HEK293 (cell line): ENCODE data around the gene ARGLU1.

ENCODE experiments used
- ZBTB7A ChIP-seq: fragments of 450-650 bp; formaldehyde crosslinking; IDR thresholded peaks from 2 replicates; pipeline ENCODE4 v1.5.1; 2016; ENCODE audit warnings: low read depth, missing biosample characterization, missing genetic modification characterization
- ZNF10 ChIP-seq: fragments of 450-650 bp; formaldehyde crosslinking; IDR thresholded peaks from 2 replicates; pipeline ENCODE4 v1.5.1; 2017; ENCODE audit warnings: missing biosample characterization, missing genetic modification characterization
- ZNF138 ChIP-seq: fragments of 450-650 bp; formaldehyde crosslinking; IDR thresholded peaks from 2 replicates; pipeline ENCODE4 v1.5.1; 2016; ENCODE audit warnings: missing biosample characterization, missing genetic modification characterization, borderline replicate concordance
- ZNF37A ChIP-seq: fragments of 450-650 bp; IDR thresholded peaks from 2 replicates; pipeline ENCODE4 v1.5.1; 2018; ENCODE audit warnings: missing biosample characterization, missing genetic modification characterization
- ZNF658 ChIP-seq: fragments of 450-650 bp; formaldehyde crosslinking; IDR thresholded peaks from 2 replicates; pipeline ENCODE4; 2016; ENCODE audit warnings: missing biosample characterization, missing genetic modification characterization
- ZNF670 ChIP-seq: fragments of 450-650 bp; formaldehyde crosslinking; IDR thresholded peaks from 2 replicates; pipeline ENCODE4 v1.5.1; 2016; ENCODE audit warnings: missing biosample characterization, missing genetic modification characterization, low read depth
- TF ChIP-seq, protein P1 (sequence below): fragments of 450-650 bp; formaldehyde crosslinking; IDR thresholded peaks from 2 replicates; pipeline ENCODE4 v1.5.1; 2016; ENCODE audit warnings: missing biosample characterization, missing genetic modification characterization

DNA sequence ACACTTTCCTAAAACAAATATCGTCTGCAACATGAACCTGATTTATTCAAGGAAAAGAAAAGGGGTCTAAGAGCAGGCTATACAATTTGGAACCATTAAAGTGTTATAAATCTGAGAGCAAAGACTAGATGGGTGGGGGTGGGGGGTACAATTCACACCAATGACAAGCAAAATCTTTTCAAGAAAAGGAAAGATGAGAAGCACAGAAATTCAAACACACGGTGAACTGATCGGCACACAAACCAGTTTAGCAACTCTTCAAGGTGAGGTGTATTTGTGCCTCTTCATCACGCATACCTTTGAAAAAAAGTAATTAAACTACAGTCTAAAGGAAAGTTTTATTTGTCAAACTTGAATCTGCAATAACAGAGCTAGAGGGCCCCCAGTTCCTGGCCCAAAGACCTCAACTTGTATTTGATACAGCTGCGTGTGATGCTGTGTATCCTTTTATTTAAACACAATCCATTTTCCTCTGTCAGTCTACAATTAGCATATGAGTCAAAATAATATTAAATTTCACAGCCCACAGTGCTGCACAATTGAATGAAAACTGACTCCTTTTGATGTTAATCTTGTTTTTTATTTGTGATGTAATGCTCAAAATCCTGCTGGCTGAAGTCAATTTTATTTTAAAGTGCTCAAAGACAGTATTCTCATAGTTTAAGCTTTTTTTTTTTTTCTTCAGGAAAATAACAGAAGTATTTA, 46.7 kb downstream of the ARGLU1 start:
- TF ChIP-seq ZBTB7A (tag by site-specific recombination) (no peak), ZNF670 (tag by site-specific recombination) (no peak), ZNF138 (tag by site-specific recombination) (no peak), ZNF37A (no peak), ZNF658 (no peak), ZNF10 (tag by site-specific recombination) (no peak)
- TF ChIP-seq, protein P1, sequence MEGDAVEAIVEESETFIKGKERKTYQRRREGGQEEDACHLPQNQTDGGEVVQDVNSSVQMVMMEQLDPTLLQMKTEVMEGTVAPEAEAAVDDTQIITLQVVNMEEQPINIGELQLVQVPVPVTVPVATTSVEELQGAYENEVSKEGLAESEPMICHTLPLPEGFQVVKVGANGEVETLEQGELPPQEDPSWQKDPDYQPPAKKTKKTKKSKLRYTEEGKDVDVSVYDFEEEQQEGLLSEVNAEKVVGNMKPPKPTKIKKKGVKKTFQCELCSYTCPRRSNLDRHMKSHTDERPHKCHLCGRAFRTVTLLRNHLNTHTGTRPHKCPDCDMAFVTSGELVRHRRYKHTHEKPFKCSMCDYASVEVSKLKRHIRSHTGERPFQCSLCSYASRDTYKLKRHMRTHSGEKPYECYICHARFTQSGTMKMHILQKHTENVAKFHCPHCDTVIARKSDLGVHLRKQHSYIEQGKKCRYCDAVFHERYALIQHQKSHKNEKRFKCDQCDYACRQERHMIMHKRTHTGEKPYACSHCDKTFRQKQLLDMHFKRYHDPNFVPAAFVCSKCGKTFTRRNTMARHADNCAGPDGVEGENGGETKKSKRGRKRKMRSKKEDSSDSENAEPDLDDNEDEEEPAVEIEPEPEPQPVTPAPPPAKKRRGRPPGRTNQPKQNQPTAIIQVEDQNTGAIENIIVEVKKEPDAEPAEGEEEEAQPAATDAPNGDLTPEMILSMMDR, result no peak
